A549 treated with RU486 at 1 μM for 4 hours (cell line): ENCODE results near the gene DPY19L1. TPM values are rescaled to one million over a fixed set of nuclear protein-coding genes. Genes with fewer than 3 reads are reported as not detected.

ENCODE experiments used
- total RNA-seq: library from RNA; stranded (reverse); fragments of 200-300 nt; extraction: Qiagen RNA extraction; gene quantifications from 5 replicates; pipeline ENCODE4 v1.2.3, GENCODE V29; 2022; ENCODE audit warnings: low read depth

The DPY19L1 gene
- total RNA-seq, result 36.1 to 47.8 TPM (median 43.7 TPM) in 5 replicates

GRCh38 chr7:35037211-35037525, at the start of gene DPY19L1:
Gene DPY19L1 (minus strand): TSS chr7:35037485. CDS start chr7:35037394, 91 bp downstream.

Other genes starting within 250 kb of the DPY19L1 start
- 1.3 to 2.5 TPM (median 2.0 TPM) in 5 replicates for gene TBX20, start 216.6 kb upstream of the DPY19L1 start, total RNA-seq